ENCODE measurements around the gene STARD13. TPM values are rescaled to one million over a fixed set of nuclear protein-coding genes. Genes with fewer than 3 reads are reported as not detected.

The STARD13 gene
- total RNA-seq, 4 donors from 2014 or later = 52.0 to 114 (median 89.2) TPM

DNA sequence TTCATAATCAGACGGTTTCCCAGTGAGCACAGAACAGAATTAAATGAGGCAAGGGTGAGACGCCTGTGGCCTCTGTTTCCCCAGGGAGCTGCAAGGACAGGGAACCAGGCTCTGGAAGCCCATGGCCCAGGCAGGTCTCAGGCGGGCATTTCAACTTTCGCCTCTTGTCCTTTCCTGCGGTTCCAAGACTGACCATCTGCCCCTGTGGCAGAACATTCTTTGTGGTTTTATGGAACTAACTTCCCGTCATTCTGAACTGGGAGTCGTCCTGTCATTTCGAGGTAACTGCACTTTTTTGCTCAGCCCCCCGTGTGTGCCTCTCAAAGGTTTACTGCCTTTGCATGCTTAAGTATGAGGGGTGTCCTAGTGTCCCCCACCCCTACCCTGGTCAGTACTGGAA lies 198.5 kb downstream of the STARD13 start:
- no peak for DNase-seq
- Histone ChIP-seq H3K9me3 (no peaks in the 10 kb centered on the region), H3K4me1 (no peaks in the 10 kb centered on the region), H3K27me3 (no peaks in the 10 kb centered on the region), H3K27ac (no peak overlapping the region), H3K4me3 (replicated peaks in 1 of 3) (no peak overlapping the region), H3K36me3 (no peaks in the 10 kb centered on the region)
- intact Hi-C loops (cut with DNase I) = no loop called here
- TF ChIP-seq, protein P1, sequence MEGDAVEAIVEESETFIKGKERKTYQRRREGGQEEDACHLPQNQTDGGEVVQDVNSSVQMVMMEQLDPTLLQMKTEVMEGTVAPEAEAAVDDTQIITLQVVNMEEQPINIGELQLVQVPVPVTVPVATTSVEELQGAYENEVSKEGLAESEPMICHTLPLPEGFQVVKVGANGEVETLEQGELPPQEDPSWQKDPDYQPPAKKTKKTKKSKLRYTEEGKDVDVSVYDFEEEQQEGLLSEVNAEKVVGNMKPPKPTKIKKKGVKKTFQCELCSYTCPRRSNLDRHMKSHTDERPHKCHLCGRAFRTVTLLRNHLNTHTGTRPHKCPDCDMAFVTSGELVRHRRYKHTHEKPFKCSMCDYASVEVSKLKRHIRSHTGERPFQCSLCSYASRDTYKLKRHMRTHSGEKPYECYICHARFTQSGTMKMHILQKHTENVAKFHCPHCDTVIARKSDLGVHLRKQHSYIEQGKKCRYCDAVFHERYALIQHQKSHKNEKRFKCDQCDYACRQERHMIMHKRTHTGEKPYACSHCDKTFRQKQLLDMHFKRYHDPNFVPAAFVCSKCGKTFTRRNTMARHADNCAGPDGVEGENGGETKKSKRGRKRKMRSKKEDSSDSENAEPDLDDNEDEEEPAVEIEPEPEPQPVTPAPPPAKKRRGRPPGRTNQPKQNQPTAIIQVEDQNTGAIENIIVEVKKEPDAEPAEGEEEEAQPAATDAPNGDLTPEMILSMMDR (IDR thresholded peaks at IDR 0.05) = no peak
- no peak for TF ChIP-seq POLR2A (IDR thresholded peaks at IDR 0.05)
- 82 to 86% methylated on average over 9 of the region's 9 CpGs for WGBS, 2 donors

DNA sequence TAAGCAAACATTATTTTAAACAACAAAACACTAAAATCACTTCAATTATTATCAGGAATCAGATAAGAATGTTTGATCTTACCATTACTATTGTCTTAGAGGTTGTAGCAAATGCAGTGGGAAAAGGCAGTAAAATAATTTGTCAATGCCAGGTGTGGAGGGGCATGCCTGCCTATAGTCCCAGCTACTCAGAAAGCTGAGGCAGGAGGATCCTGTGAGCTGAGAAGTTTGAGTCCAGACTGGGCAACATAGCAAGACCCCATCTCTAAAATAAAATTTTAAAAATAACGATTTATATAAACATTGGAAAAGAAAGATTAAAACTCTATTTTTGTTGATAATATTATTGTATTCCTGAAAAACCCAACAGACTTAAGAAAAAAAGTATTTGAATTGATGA lies 202.5 kb downstream of the STARD13 start:
- Histone ChIP-seq H3K4me1 (no peaks in the 10 kb centered on the region), H3K4me3 (replicated peaks in 1 of 3) (no peak overlapping the region), H3K27me3 (no peaks in the 10 kb centered on the region), H3K36me3 (no peaks in the 10 kb centered on the region), H3K27ac (no peak overlapping the region), H3K9me3 (no peaks in the 10 kb centered on the region)
- no peak for TF ChIP-seq POLR2A (IDR thresholded peaks at IDR 0.05)
- TF ChIP-seq, protein P1 (IDR thresholded peaks at IDR 0.05) = no peak
- WGBS, 2 donors = 95 to 98% methylated on average over 1 of the region's 1 CpG
- DNase-seq = no peak
- intact Hi-C loops (cut with DNase I) = no loop called here

DNA sequence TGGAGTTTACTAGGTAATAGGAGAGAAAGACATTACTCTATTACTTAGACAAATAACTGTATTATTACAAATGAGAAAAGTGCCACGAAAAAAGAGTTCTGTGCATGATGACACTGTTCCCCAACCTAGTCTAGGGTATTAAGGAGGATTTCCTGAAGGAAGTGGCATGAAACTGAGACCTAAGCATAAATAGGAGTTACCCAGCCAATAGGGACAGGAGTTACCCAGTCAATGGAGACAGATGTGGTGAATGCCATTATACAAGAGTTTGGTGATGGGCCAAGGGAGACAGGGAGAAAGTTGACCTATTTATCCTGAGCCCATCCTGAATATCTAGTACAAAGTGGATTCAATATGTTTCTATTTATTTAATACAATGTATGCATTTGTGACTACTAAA lies 203.9 kb downstream of the STARD13 start:
- no peaks in the 10 kb centered on the region for H3K36me3 ChIP-seq
- no peak overlapping the region for H3K27ac ChIP-seq
- no peak for DNase-seq
- H3K9me3 ChIP-seq = no peaks in the 10 kb centered on the region
- TF ChIP-seq POLR2A (IDR thresholded peaks at IDR 0.05) = no peak
- TF ChIP-seq, protein P1 (IDR thresholded peaks at IDR 0.05) = no peak
- intact Hi-C loops (cut with DNase I) = no loop called here
- H3K27me3 ChIP-seq = no peaks in the 10 kb centered on the region
- H3K4me1 ChIP-seq = no peaks in the 10 kb centered on the region
- 64 to 65% methylated on average over 1 of the region's 1 CpG for WGBS, 2 donors
- no peak overlapping the region for H3K4me3 ChIP-seq (replicated peaks in 1 of 3)

DNA sequence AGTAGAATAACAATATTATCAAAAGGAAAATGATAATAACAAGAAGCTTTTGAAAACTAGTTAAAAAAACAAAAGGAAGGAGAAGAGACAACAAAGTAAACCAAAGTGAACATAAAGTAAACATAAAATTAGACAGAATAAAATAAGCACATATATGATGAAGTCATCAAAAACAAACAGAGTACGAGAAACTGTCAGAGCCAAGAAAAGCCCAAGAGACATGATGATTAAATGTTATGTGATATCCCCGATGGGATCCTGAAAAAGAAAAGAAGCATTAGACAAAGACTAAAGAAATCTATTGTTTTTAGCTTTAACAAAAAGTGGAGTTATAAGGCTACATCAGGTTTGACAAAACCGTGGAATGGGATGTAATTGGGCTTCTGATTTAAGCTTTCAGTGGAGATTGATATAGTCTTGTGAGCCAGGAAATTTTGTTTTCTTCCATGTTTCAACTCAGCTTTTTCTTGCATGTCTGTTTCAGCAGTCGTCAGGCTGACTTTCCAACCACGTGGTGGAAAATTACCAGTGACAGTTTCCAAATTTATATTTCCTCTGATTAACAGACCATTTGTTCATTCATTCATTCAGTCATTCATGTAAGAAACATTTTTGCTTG lies 204.5 kb downstream of the STARD13 start:
- no peaks in the 10 kb centered on the region for H3K27me3 ChIP-seq
- 57 to 65% methylated on average over 5 of the region's 5 CpGs for WGBS, 2 donors
- TF ChIP-seq POLR2A (IDR thresholded peaks at IDR 0.05) = no peak
- TF ChIP-seq, protein P1 (IDR thresholded peaks at IDR 0.05) = no peak
- no peak overlapping the region for H3K4me3 ChIP-seq (replicated peaks in 1 of 3)
- H3K27ac ChIP-seq = no peak overlapping the region
- DNase-seq = no peak
- intact Hi-C loops (cut with DNase I) = no loop called here
- no peaks in the 10 kb centered on the region for H3K36me3 ChIP-seq
- no peaks in the 10 kb centered on the region for H3K4me1 ChIP-seq
- no peaks in the 10 kb centered on the region for H3K9me3 ChIP-seq

DNA sequence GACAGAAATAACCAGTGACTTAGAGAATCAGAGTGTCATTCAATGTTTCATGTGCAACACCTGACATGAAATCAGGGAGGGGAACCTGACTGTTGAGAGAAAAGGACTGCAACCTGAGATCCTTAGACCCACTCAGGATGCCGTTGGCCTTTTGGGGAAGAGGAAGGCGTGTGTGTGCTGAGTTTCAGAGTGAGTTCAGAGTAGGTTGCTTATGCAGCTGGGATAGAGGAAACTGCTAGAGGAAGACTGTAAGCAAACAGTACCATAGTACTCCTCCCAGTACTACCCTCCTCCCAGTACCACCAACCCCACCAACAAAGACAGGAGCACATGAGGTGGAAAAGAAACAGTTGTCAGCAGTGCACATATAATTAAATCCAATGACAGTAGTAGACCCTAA lies 205.6 kb downstream of the STARD13 start:
- no peak overlapping the region for H3K4me3 ChIP-seq (replicated peaks in 1 of 3)
- H3K9me3 ChIP-seq = no peaks in the 10 kb centered on the region
- H3K4me1 ChIP-seq = no peaks in the 10 kb centered on the region
- H3K36me3 ChIP-seq = no peaks in the 10 kb centered on the region
- TF ChIP-seq POLR2A (IDR thresholded peaks at IDR 0.05) = no peak
- TF ChIP-seq, protein P1 (IDR thresholded peaks at IDR 0.05) = no peak
- intact Hi-C loops (cut with DNase I) = no loop called here
- DNase-seq = no peak
- H3K27me3 ChIP-seq = no peaks in the 10 kb centered on the region
- 34 to 45% methylated on average over 2 of the region's 2 CpGs for WGBS, 2 donors
- no peak overlapping the region for H3K27ac ChIP-seq
